Activated CD8-positive, alpha-beta T cell treated with anti-CD3 and anti-CD28 coated beads for 36 hours (primary cell): Measurements from ENCODE around the gene TACR1. TPM values are rescaled to one million over a fixed set of nuclear protein-coding genes. Genes with fewer than 3 reads are reported as not detected.
"Not testable (repeated sequence)": the region's sequence is repeated elsewhere in the genome, so short reads cannot be mapped to it uniquely, and the experiment has no call there.

Experiments
- ATAC-seq: fragments of 200-7000 bp; cut with Tn5 transposase; one replicate; pipeline ENCODE4 v1.10.0; 2021; ENCODE audit warnings: mild to moderate bottlenecking, moderate library complexity
- CTCF ChIA-PET: fragments of 350-600 bp; sonication (Branson Sonifier 250); formaldehyde crosslinking; loops from one replicate; lab custom pipeline; 2021; ENCODE audit warnings: antibody characterized with exemption; lab: Charles Lee
- POLR2A ChIA-PET: fragments of 350-600 bp; sonication (Branson Sonifier 250); formaldehyde crosslinking; loops from one replicate; lab custom pipeline; 2021; ENCODE audit warnings: antibody characterized with exemption; lab: Charles Lee
- DNase-seq: peaks from one replicate; pipeline ENCODE4 v3.0.0-alpha.2; 2020
- H3K27ac Mint-ChIP-seq: one replicate; pipeline ENCODE4 v1.8.0; 2021; ENCODE audit warnings: mild to moderate bottlenecking, mixed read lengths
- H3K27me3 Mint-ChIP-seq: one replicate; pipeline ENCODE4 v1.8.0; 2021; ENCODE audit warnings: mixed read lengths
- H3K36me3 Mint-ChIP-seq: one replicate; pipeline ENCODE4 v1.8.0; 2021; ENCODE audit warnings: low read depth, mixed read lengths
- H3K4me1 Mint-ChIP-seq: one replicate; pipeline ENCODE4 v1.8.0; 2021; ENCODE audit warnings: low read depth, mixed read lengths
- H3K4me3 Mint-ChIP-seq: one replicate; pipeline ENCODE4 v1.8.0; 2021; ENCODE audit warnings: mild to moderate bottlenecking, moderate library complexity, mixed read lengths
- H3K9me3 Mint-ChIP-seq: one replicate; pipeline ENCODE4 v1.8.0; 2021; ENCODE audit warnings: mixed read lengths
- intact Hi-C: fragments of 100-400 bp; cut with micrococcal nuclease; formaldehyde crosslinking; loops from one replicate; pipeline ENCODE4 v1.10.0; 2022
- total RNA-seq, 2 experiments: library from RNA; stranded (reverse); gene quantifications; one replicate each; pipeline ENCODE4 v1.2.3, GENCODE V29; 2021
- TF ChIP-seq, protein P1 (sequence below): fragments of 200-600 bp; IDR thresholded peaks from one replicate; pipeline ENCODE4 v1.8.0; 2022; ENCODE audit warnings: antibody characterized with exemption, mild to moderate bottlenecking

The TACR1 gene
- total RNA-seq, 2 experiments from 2014 or later, result not detected

- no peak overlapping the region for H3K4me3 Mint-ChIP-seq
- no peak for ATAC-seq
- intact Hi-C loops, result no loop called here
- H3K27me3 Mint-ChIP-seq, result no peaks in the 10 kb centered on the region
- TF ChIP-seq, protein P1, sequence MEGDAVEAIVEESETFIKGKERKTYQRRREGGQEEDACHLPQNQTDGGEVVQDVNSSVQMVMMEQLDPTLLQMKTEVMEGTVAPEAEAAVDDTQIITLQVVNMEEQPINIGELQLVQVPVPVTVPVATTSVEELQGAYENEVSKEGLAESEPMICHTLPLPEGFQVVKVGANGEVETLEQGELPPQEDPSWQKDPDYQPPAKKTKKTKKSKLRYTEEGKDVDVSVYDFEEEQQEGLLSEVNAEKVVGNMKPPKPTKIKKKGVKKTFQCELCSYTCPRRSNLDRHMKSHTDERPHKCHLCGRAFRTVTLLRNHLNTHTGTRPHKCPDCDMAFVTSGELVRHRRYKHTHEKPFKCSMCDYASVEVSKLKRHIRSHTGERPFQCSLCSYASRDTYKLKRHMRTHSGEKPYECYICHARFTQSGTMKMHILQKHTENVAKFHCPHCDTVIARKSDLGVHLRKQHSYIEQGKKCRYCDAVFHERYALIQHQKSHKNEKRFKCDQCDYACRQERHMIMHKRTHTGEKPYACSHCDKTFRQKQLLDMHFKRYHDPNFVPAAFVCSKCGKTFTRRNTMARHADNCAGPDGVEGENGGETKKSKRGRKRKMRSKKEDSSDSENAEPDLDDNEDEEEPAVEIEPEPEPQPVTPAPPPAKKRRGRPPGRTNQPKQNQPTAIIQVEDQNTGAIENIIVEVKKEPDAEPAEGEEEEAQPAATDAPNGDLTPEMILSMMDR, result no peak
- no peak for DNase-seq
- no peak overlapping the region for H3K27ac Mint-ChIP-seq
- H3K9me3 Mint-ChIP-seq, result no peaks in the 10 kb centered on the region
- H3K4me1 Mint-ChIP-seq, result no peaks in the 10 kb centered on the region
- no peaks in the 10 kb centered on the region for H3K36me3 Mint-ChIP-seq
- POLR2A ChIA-PET, result no interaction called here
- CTCF ChIA-PET, result no interaction called here
Observed at GRCh38 chr2:75174519-75174918, 24.8 kb downstream of the TACR1 start.

DNA sequence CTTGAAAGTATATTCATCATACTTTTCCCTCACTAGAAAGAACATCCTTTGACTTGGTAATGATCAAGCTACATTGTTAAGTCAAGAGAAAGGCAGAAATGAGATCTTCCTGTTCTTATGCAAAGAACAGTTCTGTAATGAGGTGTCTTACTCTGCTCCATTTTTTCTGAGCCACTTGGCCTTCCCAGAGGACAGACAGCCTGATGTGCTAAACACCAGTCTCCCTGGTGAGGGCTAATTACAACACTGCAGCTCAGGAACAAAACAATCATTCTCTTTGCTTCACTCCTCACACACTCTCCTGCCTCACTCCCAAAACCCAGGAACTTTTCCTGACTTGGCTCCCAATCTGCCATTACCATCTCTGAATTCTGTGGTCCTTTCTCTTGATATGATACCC is 25.6 kb downstream of the TACR1 start:
- Mint-ChIP-seq H3K4me1 (no peaks in the 10 kb centered on the region), H3K27ac (no peak overlapping the region), H3K27me3 (no peaks in the 10 kb centered on the region), H3K36me3 (no peaks in the 10 kb centered on the region), H3K9me3 (no peaks in the 10 kb centered on the region), H3K4me3 (no peak overlapping the region)
- intact Hi-C loops, result no loop called here
- no peak for DNase-seq
- ATAC-seq, result no peak
- ChIA-PET POLR2A (no interaction called here), CTCF (no interaction called here)
- TF ChIP-seq, protein P1, result no peak

- H3K36me3 Mint-ChIP-seq, H3K27me3 Mint-ChIP-seq, ATAC-seq, H3K9me3 Mint-ChIP-seq, DNase-seq, H3K4me1 Mint-ChIP-seq, intact Hi-C loops, POLR2A ChIA-PET, CTCF ChIA-PET, H3K4me3 Mint-ChIP-seq, H3K27ac Mint-ChIP-seq: not testable (repeated sequence)
Observed at GRCh38 chr2:75171423-75171822, 27.9 kb downstream of the TACR1 start.

DNA sequence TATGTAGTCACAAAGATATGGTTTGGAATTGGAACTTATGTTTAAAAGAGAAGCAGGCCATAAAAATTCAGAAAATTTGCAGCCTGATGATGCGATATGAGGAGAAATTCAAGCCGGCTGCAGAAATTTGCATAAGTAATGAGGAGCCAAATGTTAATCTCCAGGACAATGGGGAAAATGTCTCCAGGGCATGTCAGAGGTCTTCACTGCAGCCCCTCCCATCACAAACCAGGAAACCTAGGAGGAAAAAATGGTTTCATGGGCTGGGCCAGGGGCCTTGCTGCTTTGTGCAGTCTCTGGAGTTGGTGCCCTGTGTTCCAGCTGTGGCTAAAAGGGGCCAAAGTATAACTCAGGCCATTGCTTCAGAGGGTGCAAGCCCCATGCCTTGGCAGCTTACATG is 28.4 kb downstream of the TACR1 start:
- H3K4me1 Mint-ChIP-seq, result no peaks in the 10 kb centered on the region
- no peak for DNase-seq
- no peak overlapping the region for H3K4me3 Mint-ChIP-seq
- intact Hi-C loops, result no loop called here
- TF ChIP-seq, protein P1, result no peak
- no peaks in the 10 kb centered on the region for H3K27me3 Mint-ChIP-seq
- no peaks in the 10 kb centered on the region for H3K36me3 Mint-ChIP-seq
- no peak overlapping the region for H3K27ac Mint-ChIP-seq
- no peaks in the 10 kb centered on the region for H3K9me3 Mint-ChIP-seq
- ChIA-PET CTCF (no interaction called here), POLR2A (no interaction called here)
- no peak for ATAC-seq

GRCh38 chr2:75168186-75168585 is 31.1 kb downstream of the TACR1 start:
- Mint-ChIP-seq H3K27ac (no peak overlapping the region), H3K9me3 (no peaks in the 10 kb centered on the region), H3K4me3 (no peak overlapping the region), H3K36me3 (no peaks in the 10 kb centered on the region), H3K4me1 (no peaks in the 10 kb centered on the region), H3K27me3 (no peaks in the 10 kb centered on the region)
- TF ChIP-seq, protein P1, result no peak
- CTCF ChIA-PET, result no interaction called here
- POLR2A ChIA-PET, result no interaction called here
- ATAC-seq, result no peak
- intact Hi-C loops, result no loop called here
- DNase-seq, result no peak

GRCh38 chr2:75166491-75166890 is 32.8 kb downstream of the TACR1 start:
- ChIA-PET CTCF (no interaction called here), POLR2A (no interaction called here)
- DNase-seq (no peak), ATAC-seq (no peak)
- no peak overlapping the region for H3K27ac Mint-ChIP-seq
- TF ChIP-seq, protein P1, result no peak
- no peaks in the 10 kb centered on the region for H3K4me1 Mint-ChIP-seq
- H3K9me3 Mint-ChIP-seq, result no peaks in the 10 kb centered on the region
- H3K36me3 Mint-ChIP-seq, result no peaks in the 10 kb centered on the region
- intact Hi-C loops, result no loop called here
- no peaks in the 10 kb centered on the region for H3K27me3 Mint-ChIP-seq
- H3K4me3 Mint-ChIP-seq, result no peak overlapping the region
